Limb (tissue), 2 donors: ENCODE data around the gene APOD.

Source experiments
- DNase-seq, 2 donors: peaks; one replicate each; pipeline ENCODE4 v3.0.0-alpha.2; 2016; ENCODE audit errors: extremely low spot score in 2 of 2

The APOD gene

DNA sequence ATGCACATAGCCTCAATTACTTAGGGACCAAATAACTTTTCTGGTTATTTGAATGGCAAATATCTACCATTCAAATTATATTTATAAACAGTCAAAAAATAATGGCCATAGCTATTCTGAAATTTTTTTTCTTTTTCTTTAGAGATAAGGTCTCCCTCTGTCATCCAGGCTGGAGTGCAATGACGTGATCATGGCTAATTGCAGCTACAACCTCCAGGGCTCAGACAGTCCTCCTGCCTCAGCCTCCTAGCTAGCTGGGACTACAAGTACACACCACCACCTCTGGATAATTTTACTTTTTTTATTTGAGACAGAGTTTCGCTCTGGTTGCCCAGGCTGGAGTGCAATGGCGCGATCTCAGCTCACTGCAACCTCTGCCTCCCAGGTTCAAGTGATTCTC lies 57.2 kb downstream of the APOD start:
- DNase-seq: no peak

GRCh38 chr3:195524171-195524896 lies 59.4 kb downstream of the APOD start:
- DNase-seq: no peak

DNA sequence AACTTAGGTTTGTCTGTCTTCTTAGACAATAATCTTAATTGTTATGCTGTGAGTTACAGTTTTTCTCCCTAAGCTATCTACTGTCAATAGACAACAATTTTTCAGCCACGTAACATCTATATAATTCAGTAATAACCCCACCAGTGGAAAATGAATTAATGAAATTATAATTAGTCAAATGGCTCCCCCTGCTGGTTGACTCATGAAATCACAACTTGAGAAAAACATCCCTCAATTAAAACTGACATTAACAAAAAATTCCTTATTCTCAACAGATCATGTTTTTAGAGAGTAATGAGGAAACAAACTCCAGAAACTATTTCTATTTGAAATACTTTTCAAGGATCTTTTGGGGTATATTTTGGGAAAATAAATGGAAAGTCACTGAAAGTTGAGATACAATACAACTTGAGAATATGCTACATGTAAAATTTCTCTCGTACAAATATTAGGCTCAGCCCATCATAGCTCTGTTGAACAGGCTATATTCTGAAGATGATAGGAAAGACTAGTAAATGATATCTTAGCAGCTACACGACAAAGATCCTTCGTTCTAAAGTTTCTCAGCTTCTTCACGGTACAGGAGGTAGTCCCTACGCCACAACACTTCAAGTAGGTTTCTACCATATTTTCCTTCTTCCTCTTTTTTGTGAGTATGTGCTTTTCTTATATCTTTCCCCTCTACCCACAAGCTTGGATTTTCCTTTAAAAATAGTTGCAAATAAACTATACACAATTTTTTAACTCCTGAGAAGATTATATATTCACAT lies 61.3 kb downstream of the APOD start:
- peak in 1 of 2 donors; percentile 54 for DNase-seq
